ENCODE measurements around the gene HIVEP3.

- TF ChIP-seq CTCF (IDR thresholded peaks at IDR 0.05; ENCODE audit: insufficient read depth, low read depth, low read length) = no peak
- no peak for TF ChIP-seq EZH2 (IDR thresholded peaks at IDR 0.05; ENCODE audit: insufficient read depth, low read length)
Observed at GRCh38 chr1:41879617-41880016, 39.1 kb downstream of the HIVEP3 start.

Measured in astrocyte (in vitro differentiated cells and primary cell).